GM21737 (cell line): ENCODE data around the gene FKBP3.

Source experiments
- ATAC-seq: cut with Tn5 transposase; IDR thresholded peaks from one replicate; pipeline ENCODE4 v1.9.1; 2021; ENCODE audit warnings: mild to moderate bottlenecking, moderate library complexity; ENCODE audit not compliant: unreplicated experiment

The FKBP3 gene

DNA sequence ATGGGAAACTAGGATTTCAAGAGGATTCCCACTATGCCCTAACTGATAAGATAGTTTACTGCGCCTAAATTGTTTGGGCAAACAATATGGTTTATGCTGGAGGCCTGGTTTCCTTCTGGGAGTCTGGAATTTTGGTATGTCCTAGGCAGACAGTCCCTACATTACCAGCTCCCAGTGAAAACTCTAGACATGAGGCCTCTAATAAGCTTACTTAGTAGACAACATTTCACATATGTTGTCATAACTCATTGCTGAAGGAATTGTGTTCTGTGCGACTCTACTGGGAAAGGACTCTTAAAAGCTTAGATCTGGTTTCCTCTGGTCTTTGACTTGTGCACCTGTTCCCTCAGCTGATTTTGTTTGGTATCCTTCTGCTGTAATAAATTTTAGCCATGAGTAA, 68.3 kb downstream of the FKBP3 start:
- no peak for ATAC-seq
